GM18499 (cell line): ENCODE data around the gene PARL.
"Not testable (repeated sequence)": the region's sequence is repeated elsewhere in the genome, so short reads cannot be mapped to it uniquely, and the experiment has no call there.

Experiments used
- ATAC-seq: cut with Tn5 transposase; IDR thresholded peaks from one replicate; pipeline ENCODE4 v1.9.1; 2021; ENCODE audit warnings: moderate number of reproducible peaks; ENCODE audit not compliant: insufficient read depth, unreplicated experiment

Gene PARL

GRCh38 chr3:183796372-183796771, 88.3 kb downstream of the PARL start:
- ATAC-seq: no peak

- ATAC-seq: no peak
These were observed 90.2 kb downstream of the PARL start for GRCh38 chr3:183794452-183794851.

- no peak for ATAC-seq
These were observed 91.7 kb downstream of the PARL start for GRCh38 chr3:183792976-183793375.

- no peak for ATAC-seq
These were observed 94.0 kb downstream of the PARL start for GRCh38 chr3:183790700-183791099.

- ATAC-seq: no peak
These were observed 94.9 kb downstream of the PARL start for GRCh38 chr3:183789826-183790225.

GRCh38 chr3:183784503-183784902, 100.2 kb downstream of the PARL start:
- not testable (repeated sequence) for ATAC-seq

GRCh38 chr3:183782576-183783276, 102.0 kb downstream of the PARL start:
- ATAC-seq: no peak

GRCh38 chr3:183781246-183781645, 103.4 kb downstream of the PARL start:
- ATAC-seq: no peak

- ATAC-seq: no peak
These were observed 104.7 kb downstream of the PARL start for GRCh38 chr3:183779896-183780465.
